ENCODE data around the gene WDR18. TPM values are rescaled to one million over a fixed set of nuclear protein-coding genes. Genes with fewer than 3 reads are reported as not detected.
"Not testable (repeated sequence)": the region's sequence is repeated elsewhere in the genome, so short reads cannot be mapped to it uniquely, and the experiment has no call there.

WDR18 gene
- total RNA-seq, 1 experiment from 2014 or later: 96.8 TPM

DNA sequence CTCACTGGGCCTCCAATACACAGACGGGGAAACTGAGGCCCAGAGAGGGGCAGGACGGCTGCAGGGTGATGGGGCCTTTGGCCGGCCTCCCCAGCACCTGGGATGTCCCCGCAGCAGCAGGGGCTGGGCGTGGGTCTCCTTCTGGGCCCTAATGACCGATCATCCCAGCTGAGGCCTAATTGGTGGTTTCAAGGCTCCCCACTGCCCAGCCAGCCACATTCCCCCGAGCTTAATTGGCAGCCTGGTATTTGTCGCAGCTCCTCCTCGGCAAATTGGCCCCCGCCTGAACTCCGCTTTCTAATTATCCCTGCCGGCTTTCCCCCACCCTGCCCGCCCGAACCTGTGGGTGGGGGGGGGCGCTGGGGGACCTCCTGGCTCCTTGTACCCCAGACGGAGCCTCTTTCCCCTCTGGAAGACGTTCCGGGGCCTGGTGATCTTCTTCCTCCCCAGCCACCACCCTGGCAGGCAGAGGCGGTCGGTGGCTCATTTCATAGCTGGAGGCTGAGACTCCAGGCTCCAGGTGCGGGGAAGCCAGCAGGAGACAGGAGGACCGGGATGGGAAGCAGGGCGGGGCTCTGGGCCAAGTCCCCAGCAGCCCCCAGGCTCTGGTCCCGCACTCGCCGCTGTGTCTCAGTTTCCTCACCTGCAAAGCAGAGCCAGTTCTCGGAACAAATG is 27.2 kb upstream of the WDR18 start:
- TF ChIP-seq, protein P1, sequence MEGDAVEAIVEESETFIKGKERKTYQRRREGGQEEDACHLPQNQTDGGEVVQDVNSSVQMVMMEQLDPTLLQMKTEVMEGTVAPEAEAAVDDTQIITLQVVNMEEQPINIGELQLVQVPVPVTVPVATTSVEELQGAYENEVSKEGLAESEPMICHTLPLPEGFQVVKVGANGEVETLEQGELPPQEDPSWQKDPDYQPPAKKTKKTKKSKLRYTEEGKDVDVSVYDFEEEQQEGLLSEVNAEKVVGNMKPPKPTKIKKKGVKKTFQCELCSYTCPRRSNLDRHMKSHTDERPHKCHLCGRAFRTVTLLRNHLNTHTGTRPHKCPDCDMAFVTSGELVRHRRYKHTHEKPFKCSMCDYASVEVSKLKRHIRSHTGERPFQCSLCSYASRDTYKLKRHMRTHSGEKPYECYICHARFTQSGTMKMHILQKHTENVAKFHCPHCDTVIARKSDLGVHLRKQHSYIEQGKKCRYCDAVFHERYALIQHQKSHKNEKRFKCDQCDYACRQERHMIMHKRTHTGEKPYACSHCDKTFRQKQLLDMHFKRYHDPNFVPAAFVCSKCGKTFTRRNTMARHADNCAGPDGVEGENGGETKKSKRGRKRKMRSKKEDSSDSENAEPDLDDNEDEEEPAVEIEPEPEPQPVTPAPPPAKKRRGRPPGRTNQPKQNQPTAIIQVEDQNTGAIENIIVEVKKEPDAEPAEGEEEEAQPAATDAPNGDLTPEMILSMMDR (IDR thresholded peaks at IDR 0.05; ENCODE audit: insufficient read depth in 1 of 2, low read depth in 1 of 2, low read length in 1 of 2, severe bottlenecking in 1 of 2, unreplicated experiment in 1 of 2): no peak
- no peaks in the 10 kb centered on the region for H3K9me3 Mint-ChIP-seq (ENCODE audit: unreplicated experiment)
- Histone ChIP-seq H3K4me3 (ENCODE audit: low read depth, low read length) (0 out of 2 replicates have a peak overlapping the region, but pooled peaks have one; percentile 8), H3K36me3 (ENCODE audit: control insufficient read depth, insufficient read depth, low read length) (peaks cover 8% of the 10 kb centered on the region), H3K9me3 (no peaks in the 10 kb centered on the region), H3K4me1 (peaks cover 88% of the 10 kb centered on the region), H3K27me3 (replicated peaks; ENCODE audit: control insufficient read depth, insufficient read depth, low read length) (no peaks in the 10 kb centered on the region)
- no peaks in the 10 kb centered on the region for H3K27me3 Mint-ChIP-seq (ENCODE audit: insufficient read depth, unreplicated experiment)
- H3K27ac Mint-ChIP-seq (ENCODE audit: unreplicated experiment): peak overlapping the region; percentile 96
- peak; percentile 91 to 94 for DNase-seq
- ChIA-PET CTCF (interaction anchor here (0.7 to 1.6 kb wide), 4 partner anchors 22 to 1385 kb away, joined by 3 to 5 read pairs (median 4); partner anchors contain the start of gene WDR18), POLR2A (interaction anchor here (0.6 to 1.4 kb wide), 4 partner anchors 8 to 205 kb away, joined by 3 to 8 read pairs (median 5); partner anchors contain the start of gene WDR18)
- peaks cover 93% of the 10 kb centered on the region for H3K36me3 Mint-ChIP-seq (ENCODE audit: insufficient read depth, unreplicated experiment)
- intact Hi-C loops (cut with micrococcal nuclease; ENCODE audit: unreplicated experiment): loop anchor here (1.0 kb wide), 1 partner anchor 32 kb away; no protein-coding TSS in a partner anchor
- BruUV-seq (replicated peaks): no TSS peak
- H3K4me3 Mint-ChIP-seq (ENCODE audit: unreplicated experiment): peak overlapping the region; percentile 67
- peaks cover 14% of the 10 kb centered on the region for H3K4me1 Mint-ChIP-seq (ENCODE audit: low read depth, unreplicated experiment)

DNA sequence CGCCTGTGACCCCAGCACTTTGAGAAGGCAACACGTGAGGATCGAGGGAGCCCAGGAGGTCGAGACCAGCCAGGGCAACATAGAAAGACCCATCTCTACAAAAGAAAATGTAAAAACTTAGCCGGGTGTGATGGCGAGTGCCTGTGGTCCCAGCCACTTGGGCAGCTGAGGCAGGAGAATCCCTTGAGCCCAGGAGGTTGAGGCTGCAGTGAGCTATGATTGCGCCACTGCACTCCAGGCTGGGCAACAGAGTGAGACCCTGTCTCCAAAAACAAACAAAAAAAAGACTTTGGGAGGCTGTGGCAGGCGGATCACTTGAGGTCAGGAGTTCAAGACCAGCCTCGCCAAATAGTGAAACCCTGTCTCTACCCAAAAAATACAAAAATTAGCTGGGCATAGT is 26.6 kb upstream of the WDR18 start:
- POLR2A ChIA-PET: interaction anchor here (0.6 kb wide), 1 partner anchor 9 kb away, joined by 4 read pairs; no protein-coding TSS in a partner anchor
- CTCF ChIA-PET: interaction anchor here (0.7 kb wide), 1 partner anchor 1384 kb away, joined by 5 read pairs; no protein-coding TSS in a partner anchor

DNA sequence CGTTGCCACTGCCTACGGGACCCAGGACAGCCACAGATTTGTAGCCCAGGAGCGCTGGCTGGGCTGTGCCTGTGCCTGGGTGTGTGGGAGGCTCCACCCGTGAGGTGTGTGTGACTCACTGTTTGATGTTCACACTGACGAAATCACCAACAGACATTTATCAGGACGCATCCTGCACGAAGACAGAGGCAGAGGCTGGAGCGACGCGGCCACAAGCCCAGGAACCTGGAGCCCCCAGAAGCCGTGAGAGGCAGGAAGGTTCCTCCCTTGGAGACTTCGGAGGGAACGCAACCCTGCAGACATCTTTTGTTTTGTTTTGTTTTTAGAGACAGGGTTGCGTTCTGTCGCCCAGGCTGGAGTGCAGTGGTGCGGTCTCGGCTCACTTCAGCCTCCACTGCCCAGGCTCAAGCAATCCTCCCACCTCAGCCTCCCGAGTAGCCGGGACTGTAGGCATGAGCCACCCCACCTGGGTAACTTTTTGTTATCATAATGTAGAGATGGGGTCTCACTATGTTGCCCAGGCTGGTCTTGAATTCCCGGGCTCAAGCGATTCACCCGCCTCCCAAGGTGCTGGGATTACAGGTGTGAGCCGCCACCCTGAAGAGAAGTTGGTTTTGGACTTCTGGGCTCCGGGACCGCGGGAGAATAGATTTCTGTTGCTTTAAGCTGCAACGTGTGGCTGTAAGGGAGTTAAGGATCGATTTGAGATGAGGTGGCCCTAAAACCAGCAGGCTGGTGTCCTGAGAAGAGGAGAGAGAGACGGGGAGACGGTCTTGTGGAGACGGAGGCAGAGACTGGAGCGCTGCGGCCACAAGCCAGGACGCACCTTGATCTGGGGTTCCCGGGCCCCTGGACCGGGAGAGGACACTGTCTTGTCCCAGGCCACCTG is 24.9 kb upstream of the WDR18 start:
- peaks cover 93% of the 10 kb centered on the region for H3K36me3 Mint-ChIP-seq (ENCODE audit: insufficient read depth, unreplicated experiment)
- no peaks in the 10 kb centered on the region for H3K9me3 Mint-ChIP-seq (ENCODE audit: unreplicated experiment)
- peak overlapping the region; percentile 78 for H3K27ac Mint-ChIP-seq (ENCODE audit: unreplicated experiment)
- Histone ChIP-seq H3K9me3 (no peaks in the 10 kb centered on the region), H3K27me3 (replicated peaks; ENCODE audit: control insufficient read depth, insufficient read depth, low read length) (no peaks in the 10 kb centered on the region), H3K4me1 (peaks cover 91% of the 10 kb centered on the region), H3K36me3 (ENCODE audit: control insufficient read depth, insufficient read depth, low read length) (peaks cover 11% of the 10 kb centered on the region), H3K4me3 (ENCODE audit: low read depth, low read length) (no peak overlapping the region)
- POLR2A ChIA-PET: no interaction called here
- peaks cover 20% of the 10 kb centered on the region for H3K4me1 Mint-ChIP-seq (ENCODE audit: low read depth, unreplicated experiment)
- peak overlapping the region; percentile 46 for H3K4me3 Mint-ChIP-seq (ENCODE audit: unreplicated experiment)
- peak in 1 of 2 experiments; percentile 57 for DNase-seq
- intact Hi-C loops (cut with micrococcal nuclease; ENCODE audit: unreplicated experiment): no loop called here
- BruUV-seq (replicated peaks): TSS peak; percentile 3
- TF ChIP-seq, protein P1 (IDR thresholded peaks at IDR 0.05; ENCODE audit: insufficient read depth in 1 of 2, low read depth in 1 of 2, low read length in 1 of 2, severe bottlenecking in 1 of 2, unreplicated experiment in 1 of 2): no peak
- H3K27me3 Mint-ChIP-seq (ENCODE audit: insufficient read depth, unreplicated experiment): no peaks in the 10 kb centered on the region
- CTCF ChIA-PET: interaction anchor here (0.6 to 1.0 kb wide), 3 partner anchors 12 to 36 kb away, joined by 3 to 4 read pairs (median 3); partner anchors contain the start of gene WDR18

More for the DNA sequence above, 26.6 kb upstream of the WDR18 start:
- H3K9me3 ChIP-seq; H3K27me3 ChIP-seq (replicated peaks; ENCODE audit: control insufficient read depth, insufficient read depth, low read length); H3K4me3 ChIP-seq (ENCODE audit: low read depth, low read length); intact Hi-C loops (cut with micrococcal nuclease; ENCODE audit: unreplicated experiment); H3K9me3 Mint-ChIP-seq (ENCODE audit: unreplicated experiment); H3K36me3 ChIP-seq (ENCODE audit: control insufficient read depth, insufficient read depth, low read length); DNase-seq; H3K27me3 Mint-ChIP-seq (ENCODE audit: insufficient read depth, unreplicated experiment); BruUV-seq (replicated peaks): not testable (repeated sequence)
- H3K4me1 Mint-ChIP-seq (ENCODE audit: low read depth, unreplicated experiment): peaks cover 20% of the 10 kb centered on the region
- peak overlapping the region; percentile 96 for H3K27ac Mint-ChIP-seq (ENCODE audit: unreplicated experiment)
- peaks cover 93% of the 10 kb centered on the region for H3K36me3 Mint-ChIP-seq (ENCODE audit: insufficient read depth, unreplicated experiment)
- H3K4me1 ChIP-seq: peaks cover 92% of the 10 kb centered on the region
- peak overlapping the region; percentile 67 for H3K4me3 Mint-ChIP-seq (ENCODE audit: unreplicated experiment)
